ENCODE measurements around the gene RIBC2.

The RIBC2 gene

GRCh38 chr22:45475851-45476514 is 62.5 kb downstream of the RIBC2 start:
- no peak for DNase-seq

GRCh38 chr22:45476814-45477213 is 63.3 kb downstream of the RIBC2 start:
- DNase-seq: no peak

GRCh38 chr22:45477366-45478107 is 64.0 kb downstream of the RIBC2 start:
- DNase-seq: no peak

- no peak for DNase-seq
Observed at GRCh38 chr22:45478108-45478771, 64.7 kb downstream of the RIBC2 start.

GRCh38 chr22:45480717-45481116 is 67.2 kb downstream of the RIBC2 start:
- no peak for DNase-seq

GRCh38 chr22:45481661-45482060 is 68.2 kb downstream of the RIBC2 start:
- DNase-seq: no peak

All from CD4-positive, alpha-beta T cell treated with Interleukin-12 subunit alpha and Interleukin-12 subunit beta, for 1 hour (primary cell).